ENCODE measurements around the gene NOS1. TPM values are rescaled to one million over a fixed set of nuclear protein-coding genes. Genes with fewer than 3 reads are reported as not detected.

Gene NOS1
- total RNA-seq, 1 experiment from 2014 or later = 2.3 TPM

DNA sequence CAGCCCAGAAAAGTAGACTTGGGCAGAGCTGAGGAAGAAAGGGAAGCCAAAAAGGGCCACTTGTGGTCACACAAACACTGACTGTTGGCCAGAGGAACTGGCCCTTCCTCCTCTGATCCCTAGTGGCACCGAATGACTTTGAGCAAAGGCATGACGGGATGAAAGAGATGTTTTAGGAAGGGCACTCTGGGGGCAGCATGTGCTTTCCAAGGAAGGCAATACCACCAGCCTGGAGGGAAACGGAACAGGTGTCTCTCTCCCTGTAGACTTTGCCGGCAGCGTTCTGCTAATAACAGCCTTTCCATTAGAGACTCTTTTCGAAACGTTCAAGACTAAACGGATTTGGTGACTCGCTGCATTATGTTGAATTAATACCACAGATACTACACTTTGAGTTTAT lies 158.9 kb downstream of the NOS1 start:
- H3K4me3 Mint-ChIP-seq = no peak overlapping the region
- no peaks in the 10 kb centered on the region for H3K79me2 ChIP-seq (ENCODE audit: insufficient read depth, low read length)

More for the DNA sequence above, 158.9 kb downstream of the NOS1 start:
- no peak overlapping the region for H2BK15ac ChIP-seq (ENCODE audit: low read depth, low read length)
- H3K4me2 ChIP-seq (ENCODE audit: insufficient read depth, insufficient read length, low read length) = no peak overlapping the region
- H2BK5ac ChIP-seq (ENCODE audit: insufficient read length, low read length) = no peak overlapping the region
- H3K14ac ChIP-seq (ENCODE audit: insufficient read depth, low read length) = no peak overlapping the region
- no peak overlapping the region for H4K91ac ChIP-seq (ENCODE audit: insufficient read length, low read depth, low read length)
- no peak overlapping the region for H2BK20ac ChIP-seq (ENCODE audit: low read depth, low read length, poor library complexity, severe bottlenecking)
- H4K5ac ChIP-seq (ENCODE audit: insufficient read length, low read depth, low read length) = no peak overlapping the region
- Mint-ChIP-seq H3K9me3 (no peaks in the 10 kb centered on the region; a peak in 1 of 5 replicates), H3K27me3 (ENCODE audit: low read depth) (peaks cover 8% of the 10 kb centered on the region), H3K4me1 (peaks cover 3 to 12% of the 10 kb centered on the region in 2 experiments; a peak in 3 of 4 replicates), H3K27ac (peak overlapping the region in 1 of 3 experiments; percentile 62; a peak in 1 of 7 replicates), H3K36me3 (ENCODE audit: insufficient read depth in 1 of 3, low read depth in 3 of 3) (no peaks in the 10 kb centered on the region; a peak in 1 of 7 replicates)
- no peak overlapping the region for H3K23ac ChIP-seq (ENCODE audit: insufficient read length, low read depth, low read length)
- no peaks in the 10 kb centered on the region for H3K4me1 ChIP-seq (ENCODE audit: insufficient read depth, low read length)
- no peaks in the 10 kb centered on the region for H3K23me2 ChIP-seq (ENCODE audit: insufficient read length, low read depth, low read length, poor library complexity, severe bottlenecking)
- no peak overlapping the region for H2AFZ ChIP-seq (ENCODE audit: low read length)
- no peaks in the 10 kb centered on the region for H3K27me3 ChIP-seq (ENCODE audit: insufficient read depth, low read length)
- no CpG with 5 or more reads among the region's 9 CpGs for WGBS (ENCODE audit: extremely low coverage, insufficient read length, low lambda C conversion rate)
- no peak overlapping the region for H2BK12ac ChIP-seq (ENCODE audit: insufficient read length, low read depth, low read length)
- DNase-seq = no peak
- TF ChIP-seq, protein P1, sequence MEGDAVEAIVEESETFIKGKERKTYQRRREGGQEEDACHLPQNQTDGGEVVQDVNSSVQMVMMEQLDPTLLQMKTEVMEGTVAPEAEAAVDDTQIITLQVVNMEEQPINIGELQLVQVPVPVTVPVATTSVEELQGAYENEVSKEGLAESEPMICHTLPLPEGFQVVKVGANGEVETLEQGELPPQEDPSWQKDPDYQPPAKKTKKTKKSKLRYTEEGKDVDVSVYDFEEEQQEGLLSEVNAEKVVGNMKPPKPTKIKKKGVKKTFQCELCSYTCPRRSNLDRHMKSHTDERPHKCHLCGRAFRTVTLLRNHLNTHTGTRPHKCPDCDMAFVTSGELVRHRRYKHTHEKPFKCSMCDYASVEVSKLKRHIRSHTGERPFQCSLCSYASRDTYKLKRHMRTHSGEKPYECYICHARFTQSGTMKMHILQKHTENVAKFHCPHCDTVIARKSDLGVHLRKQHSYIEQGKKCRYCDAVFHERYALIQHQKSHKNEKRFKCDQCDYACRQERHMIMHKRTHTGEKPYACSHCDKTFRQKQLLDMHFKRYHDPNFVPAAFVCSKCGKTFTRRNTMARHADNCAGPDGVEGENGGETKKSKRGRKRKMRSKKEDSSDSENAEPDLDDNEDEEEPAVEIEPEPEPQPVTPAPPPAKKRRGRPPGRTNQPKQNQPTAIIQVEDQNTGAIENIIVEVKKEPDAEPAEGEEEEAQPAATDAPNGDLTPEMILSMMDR (conservative IDR thresholded peaks at IDR 0.05) = no peak
- no peaks in the 10 kb centered on the region for H4K20me1 ChIP-seq (ENCODE audit: control insufficient read depth, insufficient read depth, insufficient read length)
- no peaks in the 10 kb centered on the region for H3K9me3 ChIP-seq (ENCODE audit: control insufficient read depth, low read depth, low read length)
- H2BK120ac ChIP-seq (ENCODE audit: low read depth, low read length, poor library complexity, severe bottlenecking) = no peak overlapping the region
- no peak overlapping the region for H3K9ac ChIP-seq (ENCODE audit: extremely low read depth, insufficient read length, low read length)
- H3K4ac ChIP-seq (ENCODE audit: low read depth, low read length) = no peak overlapping the region
- no peak overlapping the region for H4K8ac ChIP-seq (replicated peaks; ENCODE audit: insufficient read length, low read depth, low read length)
- no peak overlapping the region for H3K27ac ChIP-seq (ENCODE audit: insufficient read length, low read depth, low read length)
- H3K79me1 ChIP-seq (ENCODE audit: insufficient read depth, low read depth, low read length, poor library complexity, severe bottlenecking) = no peaks in the 10 kb centered on the region
- no peak overlapping the region for H3K56ac ChIP-seq (ENCODE audit: insufficient read length, low read depth, low read length)
- H2AK5ac ChIP-seq (ENCODE audit: insufficient read length, low read length) = no peak overlapping the region
- no peak overlapping the region for H3T11ph ChIP-seq (ENCODE audit: low read length)
- H3K18ac ChIP-seq (ENCODE audit: insufficient read length, low read depth, low read length) = no peak overlapping the region
